G401 (cell line): ENCODE data around the gene OR4D2. TPM values are rescaled to one million over a fixed set of nuclear protein-coding genes. Genes with fewer than 3 reads are reported as not detected.

Source experiments
- DNase-seq: peaks from one replicate; pipeline ENCODE4 v3.0.0-alpha.2; 2015; ENCODE audit warnings: low spot score
- in situ Hi-C: cut with HindIII; loops from 2 replicates; pipeline ENCODE4 v1.10.0; 2016; ENCODE audit warnings: low sequenced_read_pairs, mixed read lengths
- total RNA-seq: library from RNA; depleted of rRNA; stranded (reverse); fragments of >200 nt; shearing (Covaris generic); gene quantifications from 2 replicates; pipeline ENCODE4 v1.2.3, GENCODE V29; 2014; rRNA removed

Gene OR4D2
- total RNA-seq, 1 experiment from 2014 or later = not detected

DNA sequence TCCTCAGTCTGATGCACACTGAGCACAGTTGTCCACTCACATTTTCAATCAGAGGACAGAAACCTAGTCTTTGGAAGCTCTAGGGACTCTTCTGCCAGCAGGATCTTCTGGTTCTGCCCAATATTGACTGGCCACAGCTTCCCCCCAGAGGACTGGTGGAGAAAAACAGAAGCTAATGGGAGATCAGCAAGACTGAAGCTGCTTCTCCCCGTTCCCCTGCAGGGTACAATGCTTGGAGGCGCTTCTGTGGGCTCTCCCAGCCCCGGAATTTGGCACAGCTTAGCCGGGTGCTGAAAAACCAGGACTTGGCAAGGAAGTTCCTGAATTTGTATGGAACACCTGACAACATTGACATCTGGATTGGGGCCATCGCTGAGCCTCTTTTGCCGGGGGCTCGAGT, 36.1 kb downstream of the OR4D2 start:
- DNase-seq = no peak
- in situ Hi-C loops = no loop called here

DNA sequence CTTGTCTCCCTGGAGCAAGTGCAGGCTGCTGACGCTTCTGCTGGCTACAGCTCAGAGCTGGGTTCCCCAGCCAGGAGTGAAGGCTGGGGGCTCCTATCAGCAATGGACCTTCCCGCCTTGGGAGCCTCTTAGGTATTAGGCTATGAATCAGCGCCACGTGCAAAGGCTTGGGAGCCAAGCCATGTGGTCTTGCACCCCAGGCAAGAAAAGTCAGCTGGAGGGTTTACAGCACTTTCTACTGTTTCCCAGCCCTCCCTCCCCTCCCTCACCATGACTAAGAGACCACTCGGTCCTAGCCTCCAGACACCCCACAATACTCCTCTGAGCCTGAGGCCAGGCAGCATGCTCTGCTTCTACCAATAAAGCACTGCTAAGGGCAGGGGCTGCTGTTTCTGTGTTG, 38.0 kb downstream of the OR4D2 start:
- DNase-seq = no peak
- in situ Hi-C loops = no loop called here

DNA sequence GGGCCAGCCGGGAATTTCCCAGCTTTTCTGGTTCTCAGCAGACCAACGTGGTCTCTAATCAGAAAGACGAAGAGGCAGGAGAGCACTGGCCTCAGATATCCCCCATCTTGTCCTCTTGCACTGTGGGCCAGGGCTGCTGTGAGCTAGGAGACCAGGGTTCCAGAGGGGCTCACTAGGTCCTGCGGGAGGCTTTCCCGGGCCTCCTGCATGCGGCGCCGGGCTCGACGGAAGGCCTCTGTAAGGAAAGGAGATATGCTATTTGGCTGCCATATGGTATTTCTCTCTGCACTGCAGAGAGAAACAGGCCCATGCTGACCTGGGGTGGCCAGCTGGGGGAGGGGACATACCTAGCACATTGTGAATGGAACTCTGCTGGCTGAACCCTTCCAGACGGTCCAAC, 39.2 kb downstream of the OR4D2 start:
- DNase-seq = no peak
- in situ Hi-C loops = no loop called here

DNA sequence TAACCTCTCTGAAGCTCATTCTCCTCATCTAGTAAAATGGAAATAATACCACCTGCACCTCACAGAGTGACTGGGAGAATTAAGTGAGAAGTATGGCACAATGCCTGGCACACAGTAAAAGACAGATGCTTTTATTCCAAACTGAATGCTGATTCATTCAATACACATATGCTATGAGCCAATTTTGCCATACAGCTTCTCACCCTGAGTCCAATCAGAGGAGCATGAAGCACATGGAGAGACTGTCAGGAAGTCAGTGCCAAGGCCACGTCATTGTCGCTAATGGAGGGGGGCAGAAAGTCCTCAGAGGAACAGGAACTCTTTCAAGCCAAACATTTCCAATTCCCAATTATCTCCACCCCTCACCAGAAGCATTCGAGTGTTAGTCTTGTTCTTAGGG, 40.7 kb downstream of the OR4D2 start:
- in situ Hi-C loops = no loop called here
- DNase-seq = no peak

DNA sequence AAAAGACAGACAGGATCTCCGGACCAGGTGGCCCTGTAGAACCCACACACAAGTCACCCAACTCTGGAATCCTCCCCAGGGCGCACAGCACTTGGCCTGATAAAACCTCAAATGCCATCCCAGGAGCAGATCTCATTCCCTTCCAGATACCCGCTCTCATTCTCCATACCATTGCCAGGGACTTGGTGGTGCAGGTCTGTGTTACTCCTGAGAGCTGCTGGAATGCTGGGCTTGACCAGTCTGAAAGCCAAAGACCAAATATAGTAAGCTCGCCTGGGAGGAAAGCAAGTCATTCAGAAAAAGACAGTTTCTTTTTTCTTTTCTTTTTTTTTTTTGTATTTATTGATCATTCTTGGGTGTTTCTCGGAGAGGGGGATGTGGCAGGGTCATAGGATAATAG, 41.6 kb downstream of the OR4D2 start:
- no peak for DNase-seq
- in situ Hi-C loops = no loop called here

DNA sequence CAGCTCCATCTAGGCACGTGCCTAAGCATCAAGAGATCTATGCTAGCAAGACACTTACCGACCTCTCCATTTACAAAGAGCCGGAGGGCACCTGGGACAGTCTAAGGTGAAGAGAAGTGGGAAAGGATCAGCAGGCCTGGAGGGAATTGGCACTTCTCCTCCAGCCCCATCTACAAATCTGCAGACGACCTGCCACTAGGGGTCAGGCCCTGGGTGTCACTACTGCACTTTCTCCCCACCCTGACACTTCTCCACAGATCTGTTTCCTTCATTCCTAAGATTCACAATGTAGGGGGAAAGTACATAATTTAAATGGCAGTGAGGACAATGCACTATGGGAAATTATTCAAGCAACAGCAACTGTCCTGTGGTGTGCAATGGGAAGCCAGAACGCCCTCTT, 44.1 kb downstream of the OR4D2 start:
- in situ Hi-C loops = no loop called here
- no peak for DNase-seq

DNA sequence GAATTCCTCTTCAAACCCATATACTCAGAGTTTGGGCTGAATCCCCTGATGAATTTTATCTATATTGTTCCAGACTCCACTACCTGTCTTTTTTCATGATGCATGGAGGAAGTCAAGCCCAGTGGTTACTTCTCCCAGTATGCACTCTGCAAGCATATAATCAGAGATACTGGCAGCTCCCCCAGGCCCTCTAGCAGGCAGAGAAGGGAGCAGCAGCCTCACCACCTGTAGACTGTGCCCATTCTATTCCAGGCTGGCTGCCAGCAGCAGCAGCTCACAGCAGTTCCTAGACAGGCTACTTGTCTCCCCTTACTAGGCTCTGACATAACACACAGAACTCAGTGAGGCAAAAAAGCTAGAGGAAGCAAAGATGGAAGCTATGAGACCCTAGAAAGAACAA, 48.9 kb downstream of the OR4D2 start:
- in situ Hi-C loops = no loop called here
- peak; percentile 17 for DNase-seq

DNA sequence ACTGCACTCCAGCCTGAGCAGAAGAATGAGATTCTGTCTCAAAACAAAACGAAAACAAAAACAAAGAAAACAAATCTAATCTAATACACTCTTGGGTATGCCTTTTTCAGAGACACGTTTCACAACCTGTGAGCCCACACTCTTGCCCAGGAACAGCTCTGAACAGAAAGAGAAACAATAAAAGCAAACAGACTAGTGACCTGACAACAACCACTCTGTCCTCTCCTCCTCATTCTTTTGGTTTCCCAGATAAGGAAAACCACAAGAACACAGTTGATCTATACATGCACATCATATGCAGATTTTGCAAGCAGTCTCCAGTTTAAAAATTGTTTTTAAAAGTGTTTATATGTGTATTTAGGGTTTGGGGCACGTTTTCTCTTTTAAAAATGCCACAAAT, 51.0 kb downstream of the OR4D2 start:
- DNase-seq = no peak
- in situ Hi-C loops = no loop called here

DNA sequence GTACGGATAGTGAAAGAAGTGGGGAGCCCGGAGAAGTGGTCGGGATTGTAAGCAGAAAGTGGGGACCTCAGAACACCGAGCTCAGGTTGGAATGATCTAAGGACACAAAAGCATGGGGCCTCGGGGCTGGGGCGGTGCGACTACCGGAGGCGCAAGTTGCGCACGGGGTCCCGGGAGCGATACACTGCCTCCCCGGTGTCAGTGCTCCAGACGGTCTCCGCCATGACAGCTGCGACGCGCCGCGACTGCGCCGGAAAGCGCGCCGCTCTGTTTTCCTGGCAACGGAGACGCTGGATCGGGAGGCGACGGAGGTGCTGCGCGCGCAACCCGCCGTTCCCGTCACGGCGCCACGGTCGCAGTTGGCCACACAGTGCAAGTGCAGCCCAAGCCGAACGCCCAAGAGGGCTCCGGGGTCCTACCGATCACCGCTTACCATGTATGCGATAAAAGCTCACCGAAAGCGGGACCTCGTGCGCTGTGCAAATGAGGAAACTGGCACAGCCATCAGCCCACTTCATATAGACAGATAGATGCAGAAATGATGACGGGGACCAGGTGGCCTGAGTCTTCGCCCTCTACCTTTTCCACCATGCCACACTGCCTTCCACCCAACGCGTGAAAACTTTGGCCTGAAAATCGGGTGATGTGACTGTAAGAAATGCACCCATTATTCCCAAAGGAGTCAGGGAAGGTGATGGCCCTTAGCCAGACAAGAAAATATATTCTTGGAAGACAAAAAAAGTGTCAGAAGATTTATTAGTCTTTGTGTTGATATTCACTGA, 52.4 kb downstream of the OR4D2 start, which contains the start of gene MKS1:
TSS of gene MKS1 (minus strand) at position 249 of the 782 bp plus-strand sequence. CDS start at position 224, 25 bp downstream.
- DNase-seq = peak; percentile 91
- in situ Hi-C loops = no loop called here

DNA sequence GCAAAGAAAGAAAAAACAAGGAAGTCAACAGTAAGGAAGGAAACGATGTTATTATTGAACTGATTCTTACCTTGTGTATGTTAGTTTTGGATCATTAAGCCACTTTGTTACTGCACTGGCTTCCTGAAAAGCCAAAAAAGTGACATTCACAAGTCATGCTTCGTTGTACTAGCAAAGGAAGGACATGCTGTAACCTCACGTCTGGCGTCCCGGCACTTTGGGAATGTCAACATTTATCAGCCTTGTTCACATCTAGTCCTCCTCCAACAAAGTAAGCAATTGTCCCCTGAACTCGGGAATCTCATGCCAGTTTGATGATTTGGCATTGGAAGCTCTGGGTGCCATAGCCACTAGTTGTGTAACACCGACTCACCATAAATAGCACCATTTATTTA, 53.0 kb downstream of the OR4D2 start:
- in situ Hi-C loops = no loop called here
- no peak for DNase-seq

Other genes with a start within 250 kb of the OR4D2 start
- gene CUEDC1, start 211.6 kb upstream of the OR4D2 start, total RNA-seq = 26.7 and 42.3 TPM in 2 replicates
- gene VEZF1, start 178.7 kb upstream of the OR4D2 start, total RNA-seq = 22.7 and 37.4 TPM in 2 replicates
- gene SRSF1, start 159.7 kb upstream of the OR4D2 start, total RNA-seq = 461 and 585 TPM in 2 replicates
- 10.5 and 11.5 TPM in 2 replicates for gene DYNLL2, start 83.6 kb upstream of the OR4D2 start, total RNA-seq
- not detected in 2 replicates for gene OR4D1, start 18.6 kb upstream of the OR4D2 start, total RNA-seq
- gene EPX, start 25.7 kb downstream of the OR4D2 start, total RNA-seq = not detected in 2 replicates
- 15.3 and 17.8 TPM in 2 replicates for gene MKS1, start 52.3 kb downstream of the OR4D2 start, total RNA-seq
- gene LPO, start 71.6 kb downstream of the OR4D2 start, total RNA-seq = not detected in 2 replicates
- gene MPO, start 114.0 kb downstream of the OR4D2 start, total RNA-seq = not detected in 2 replicates
- gene TSPOAP1, start 161.8 kb downstream of the OR4D2 start, total RNA-seq = not detected in 2 replicates
- 58.7 and 73.6 TPM in 2 replicates for gene SUPT4H1, start 185.2 kb downstream of the OR4D2 start, total RNA-seq